Cardiac ventricle fibroblast (primary cell): ENCODE measurements around the gene PRKCE. TPM values are rescaled to one million over a fixed set of nuclear protein-coding genes. Genes with fewer than 3 reads are reported as not detected.

ENCODE experiments used
- total RNA-seq: library from RNA; depleted of rRNA; stranded (reverse); fragments of >200 nt; gene quantifications from 2 replicates; pipeline ENCODE4 v1.2.3, GENCODE V29; 2015

Gene PRKCE
- 5.4 and 5.9 TPM in 2 replicates for total RNA-seq

DNA sequence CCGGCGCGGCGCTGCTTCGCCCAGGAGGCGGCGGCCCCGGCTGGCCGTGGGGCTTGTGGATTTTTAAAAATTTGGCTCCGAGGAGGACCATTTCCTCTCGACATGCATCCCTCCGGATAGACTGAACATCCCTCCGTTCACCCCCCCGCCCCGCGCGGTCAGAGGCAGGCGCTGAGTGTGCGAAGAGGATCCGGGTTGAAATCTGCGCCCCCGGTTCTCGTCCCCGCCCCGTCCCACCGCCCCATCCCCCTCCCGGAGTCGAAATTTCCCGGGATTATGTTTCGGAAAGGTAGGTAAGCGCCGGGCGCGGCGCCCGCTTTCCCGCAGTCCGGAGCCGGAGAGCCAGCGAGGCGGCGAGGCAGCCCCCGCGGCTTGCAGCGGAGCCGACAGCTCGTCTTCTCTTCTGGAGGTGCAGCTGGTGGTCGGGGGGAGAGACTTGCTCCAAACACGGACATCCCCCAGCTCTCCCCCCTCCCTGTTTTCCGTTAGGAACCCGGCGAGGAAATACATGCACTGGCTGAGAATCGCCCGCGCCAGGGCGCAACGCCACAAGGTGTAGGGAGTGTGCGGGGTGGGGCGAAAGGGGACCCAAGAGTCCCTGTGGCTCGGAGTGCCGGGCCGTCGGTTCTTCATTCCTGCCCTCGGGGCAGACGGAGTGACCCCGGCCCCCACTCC lies at the start of gene PRKCE:
TSS of gene PRKCE (plus strand) at position 261 of the 675 bp plus-strand sequence.

DNA sequence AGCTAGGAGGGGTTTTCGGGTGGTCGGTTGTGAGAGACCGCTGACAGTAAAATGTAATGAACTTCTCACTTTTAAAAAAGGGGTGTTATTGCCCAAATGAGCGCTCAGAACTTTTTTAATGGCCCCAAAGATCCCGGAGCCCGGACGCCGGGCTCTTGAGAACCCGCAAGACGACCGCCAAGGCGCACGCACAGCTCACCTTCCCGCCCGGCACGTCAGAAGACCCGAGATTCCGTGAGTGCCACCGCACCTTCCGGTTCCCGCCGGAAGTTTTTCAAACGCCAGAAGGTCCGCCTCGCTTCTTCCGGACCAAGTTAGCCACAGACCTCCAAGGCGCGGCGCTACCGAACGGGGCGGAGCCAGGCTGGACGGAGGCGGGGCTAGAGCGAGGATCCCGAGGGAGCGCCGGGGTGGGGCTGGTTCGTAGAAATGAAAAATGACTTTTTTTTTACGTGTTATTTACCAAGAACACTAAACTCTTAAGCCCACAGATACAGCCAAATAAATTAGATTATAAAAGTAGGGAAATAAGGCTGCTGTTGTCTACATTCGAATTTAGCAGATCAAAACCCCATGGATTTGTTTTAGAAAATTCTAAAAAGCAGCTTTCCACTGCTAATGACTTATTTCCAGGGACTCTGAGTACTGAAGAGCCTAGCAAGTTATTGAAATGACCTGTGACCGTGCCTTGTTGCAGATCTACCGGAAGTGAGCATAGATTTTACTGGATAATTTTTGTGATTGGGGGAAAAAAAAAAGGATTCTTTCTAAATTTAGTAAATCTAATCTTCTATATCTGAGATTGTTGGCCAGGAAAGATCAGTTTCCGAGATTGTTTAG lies 40.2 kb upstream of the PRKCE start, which contains the start of gene SRBD1:
TSS of gene SRBD1 (minus strand) at position 248 of the 840 bp plus-strand sequence. CDS start 5,826 bp downstream, outside the sequence.

Other genes with a start within 250 kb of the PRKCE start
- 8.9 and 12.5 TPM in 2 replicates for gene SRBD1, start 40.4 kb upstream of the PRKCE start, total RNA-seq